Measurements from ENCODE around the gene TGFB2. TPM values are rescaled to one million over a fixed set of nuclear protein-coding genes. Genes with fewer than 3 reads are reported as not detected.

The TGFB2 gene
- polyA plus RNA-seq, 3 donors: 13.6 to 16.4 (median 15.1) TPM

DNA sequence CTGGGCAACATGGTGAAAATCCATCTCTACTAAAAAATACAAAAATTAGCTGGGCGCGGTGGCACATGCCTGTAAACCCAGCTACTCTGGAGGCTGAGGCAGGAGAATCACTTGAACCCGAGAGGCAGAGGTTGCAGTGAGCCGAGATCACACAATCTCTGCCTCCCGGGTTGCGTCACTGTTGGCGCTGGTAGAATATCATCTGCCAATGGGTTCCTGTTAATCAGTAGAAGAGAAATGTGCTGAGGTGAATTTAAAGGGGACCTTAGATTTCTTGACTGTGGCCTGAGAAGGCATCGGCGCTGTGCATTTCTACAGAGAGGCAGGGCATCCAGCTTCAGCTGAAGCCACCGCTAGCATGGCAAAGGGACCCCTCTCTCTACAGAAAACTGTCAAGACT is 68.0 kb downstream of the TGFB2 start:
- DNase-seq (ENCODE audit: low read depth in 3 of 3, low spot score in 2 of 3): no peak

GRCh38 chr1:218414060-218414728 is 69.1 kb downstream of the TGFB2 start:
- DNase-seq (ENCODE audit: low read depth in 3 of 3, low spot score in 2 of 3): no peak

DNA sequence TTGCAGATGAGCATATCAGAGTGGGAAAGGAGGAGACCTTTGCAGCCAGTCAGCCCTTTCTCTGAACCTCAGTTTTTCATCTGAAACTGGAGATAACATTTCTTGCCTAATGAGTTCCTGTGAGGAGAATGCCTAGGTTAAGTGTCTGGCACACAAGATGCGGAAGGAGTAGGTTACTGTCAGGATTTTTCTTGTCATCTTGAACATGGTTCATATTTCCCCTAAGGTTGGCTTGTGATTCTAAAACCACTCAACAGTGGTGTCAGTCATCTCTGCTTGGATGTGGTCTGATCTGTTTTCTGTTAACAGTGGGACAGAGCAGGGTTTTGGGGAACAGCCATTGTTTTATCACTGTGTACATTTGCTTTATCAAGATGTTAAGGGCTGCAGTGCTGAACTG is 70.6 kb downstream of the TGFB2 start:
- DNase-seq (ENCODE audit: low read depth in 3 of 3, low spot score in 2 of 3): no peak

DNA sequence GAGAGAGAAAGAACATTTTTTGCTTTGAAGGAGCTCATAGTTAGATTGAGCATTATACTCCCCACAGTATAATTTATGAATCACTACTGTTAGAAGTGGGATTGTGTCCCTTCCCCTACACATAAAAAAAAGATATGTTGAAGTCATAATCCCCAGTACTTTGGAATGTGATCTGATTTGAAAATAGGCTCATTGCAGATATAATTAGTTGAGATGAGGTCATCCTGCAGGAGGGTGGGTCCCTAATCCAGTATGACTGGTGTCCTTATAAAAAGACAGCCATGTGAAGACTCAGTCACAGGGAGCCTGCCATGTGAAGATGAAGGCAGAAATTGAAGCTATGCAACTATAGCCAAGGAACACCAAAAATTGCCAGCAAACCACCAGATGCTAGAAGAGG is 76.4 kb downstream of the TGFB2 start:
- DNase-seq (ENCODE audit: low read depth in 3 of 3, low spot score in 2 of 3): no peak

DNA sequence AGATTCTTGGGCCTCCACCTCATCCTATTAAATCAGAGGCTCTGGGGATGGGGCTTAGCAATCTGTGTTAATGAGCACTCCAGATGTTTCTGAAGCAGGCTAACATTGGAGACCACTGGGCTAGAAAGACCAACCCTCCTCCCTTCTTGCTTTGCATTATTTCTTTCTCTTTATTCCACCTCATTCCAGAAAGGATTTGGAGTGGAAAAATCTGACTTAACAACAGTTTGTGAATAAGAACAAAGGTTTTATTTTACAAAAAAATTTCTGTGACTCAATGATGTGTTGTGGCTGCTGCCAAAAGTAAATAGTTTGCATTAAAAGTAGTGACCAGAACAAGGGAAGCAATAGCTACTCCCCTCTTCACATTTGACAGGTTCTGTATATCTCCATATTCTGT is 79.4 kb downstream of the TGFB2 start:
- DNase-seq (ENCODE audit: low read depth in 3 of 3, low spot score in 2 of 3): no peak

DNA sequence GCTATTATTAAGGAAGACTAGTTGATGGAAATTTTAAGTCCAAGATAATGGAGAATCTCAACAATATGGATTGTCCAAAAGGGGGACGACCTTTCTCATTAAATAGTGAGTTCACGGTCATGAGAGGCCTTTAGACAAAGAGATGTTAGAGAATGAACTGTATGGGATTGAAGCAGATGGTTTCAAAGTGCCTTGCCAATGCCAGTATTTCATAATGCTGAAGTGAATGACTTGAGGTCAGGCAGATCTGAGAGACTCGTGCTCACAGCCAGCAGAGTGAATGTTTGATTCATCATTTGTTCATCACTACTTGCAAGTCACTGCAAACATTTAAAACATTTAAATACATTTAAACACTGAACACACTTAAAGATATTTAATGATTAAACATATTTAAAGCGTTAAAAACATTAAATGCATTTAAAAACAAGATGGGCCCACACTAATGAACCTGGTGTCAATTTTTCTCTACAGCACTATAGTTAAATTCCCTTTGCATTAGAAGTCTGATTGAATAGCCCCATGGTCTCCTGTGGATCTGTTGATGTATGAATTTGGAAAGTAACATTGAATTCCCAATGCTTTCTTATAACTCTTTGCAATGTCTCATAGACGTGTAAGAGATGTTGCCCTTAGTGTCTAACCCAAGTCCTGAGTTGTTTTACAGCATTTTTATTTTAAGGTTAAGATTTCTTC is 80.7 kb downstream of the TGFB2 start:
- no peak for DNase-seq (ENCODE audit: low read depth in 3 of 3, low spot score in 2 of 3)

GRCh38 chr1:218426343-218426657 is 81.2 kb downstream of the TGFB2 start:
- no peak for DNase-seq (ENCODE audit: low read depth in 3 of 3, low spot score in 2 of 3)

DNA sequence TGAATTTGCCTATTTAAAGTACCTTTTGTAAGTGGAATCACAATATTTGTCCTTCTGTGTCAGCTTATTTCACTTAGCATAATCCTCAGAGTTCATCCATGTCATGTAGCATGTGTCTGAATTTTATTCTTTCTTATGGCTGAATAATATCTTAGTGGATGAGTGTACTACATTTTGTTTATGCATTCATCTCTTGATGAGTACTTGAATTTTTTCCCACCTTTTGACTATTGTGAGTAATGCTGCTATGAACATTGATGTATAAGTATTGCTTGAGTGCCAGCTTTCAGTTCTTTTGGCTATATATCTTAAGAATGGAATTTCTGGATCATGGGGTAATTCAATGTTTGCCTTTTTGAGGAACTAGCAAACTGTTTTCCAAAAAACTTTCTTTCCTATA is 84.2 kb downstream of the TGFB2 start:
- DNase-seq (ENCODE audit: low read depth in 3 of 3, low spot score in 2 of 3): no peak

DNA sequence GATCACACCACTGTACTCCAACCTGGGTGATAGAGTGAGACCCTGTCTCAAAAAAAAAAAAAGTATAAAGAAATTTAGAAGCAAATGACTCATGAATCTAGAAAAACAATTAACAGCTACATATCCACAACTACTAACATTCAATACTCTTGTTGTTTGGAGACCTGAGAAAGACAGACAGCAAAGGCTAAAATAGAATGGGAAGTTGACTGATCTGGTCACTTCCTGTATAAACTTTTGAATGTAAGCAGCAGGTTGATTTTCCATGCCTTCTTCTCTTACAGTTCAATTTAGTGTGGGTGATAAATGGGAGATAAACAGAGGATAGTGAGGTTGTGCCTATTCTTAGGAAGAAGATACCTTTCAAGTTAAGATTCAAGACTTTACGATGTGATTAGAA is 85.2 kb downstream of the TGFB2 start:
- no peak for DNase-seq (ENCODE audit: low read depth in 3 of 3, low spot score in 2 of 3)

DNA sequence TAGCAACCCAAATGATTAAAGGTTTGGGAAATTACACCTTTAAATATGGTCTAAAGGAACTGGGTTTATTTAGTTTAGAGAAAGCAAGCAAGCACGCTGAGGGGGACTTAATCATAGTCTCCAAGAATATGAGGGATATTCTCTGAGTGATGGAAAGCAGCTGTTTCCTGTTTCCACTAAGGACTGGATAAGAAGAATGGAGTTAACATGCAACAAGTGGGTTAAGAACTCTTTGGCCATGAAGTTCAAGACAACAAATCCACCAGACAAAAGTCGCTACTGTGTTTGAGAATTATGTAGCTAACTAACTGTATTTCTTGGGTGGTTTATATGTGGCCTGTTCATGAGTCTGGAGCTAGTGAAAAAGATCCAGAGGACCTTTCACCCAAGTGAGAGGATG is 85.7 kb downstream of the TGFB2 start:
- no peak for DNase-seq (ENCODE audit: low read depth in 3 of 3, low spot score in 2 of 3)

DNA sequence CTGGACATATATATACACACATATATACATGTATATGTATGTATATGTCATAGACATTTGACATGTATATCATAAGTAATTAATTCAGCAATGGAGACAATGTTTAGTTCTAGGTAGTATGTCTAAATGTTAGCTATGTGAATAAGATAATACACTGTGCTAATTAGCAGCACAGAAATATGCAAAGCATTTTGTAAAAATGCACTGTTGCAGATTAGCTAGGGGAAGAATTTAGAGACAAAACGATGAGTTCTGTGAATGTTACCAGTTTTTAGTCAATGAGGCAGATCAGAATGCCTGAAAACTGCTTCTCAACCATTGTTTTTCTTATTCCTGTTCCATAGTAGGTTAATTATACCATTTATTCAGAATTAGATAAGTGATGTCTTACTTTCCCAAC is 86.3 kb downstream of the TGFB2 start:
- no peak for DNase-seq (ENCODE audit: low read depth in 3 of 3, low spot score in 2 of 3)

GRCh38 chr1:218433744-218434143 is 88.6 kb downstream of the TGFB2 start:
- DNase-seq (ENCODE audit: low read depth in 3 of 3, low spot score in 2 of 3): peak in 1 of 3 donors; percentile 14

GRCh38 chr1:218435528-218435927 is 90.4 kb downstream of the TGFB2 start:
- DNase-seq (ENCODE audit: low read depth in 3 of 3, low spot score in 2 of 3): no peak

GRCh38 chr1:218436346-218436745 is 91.2 kb downstream of the TGFB2 start:
- DNase-seq (ENCODE audit: low read depth in 3 of 3, low spot score in 2 of 3): no peak

GRCh38 chr1:218436997-218437396 is 91.9 kb downstream of the TGFB2 start:
- no peak for DNase-seq (ENCODE audit: low read depth in 3 of 3, low spot score in 2 of 3)

- no peak for DNase-seq (ENCODE audit: low read depth in 3 of 3, low spot score in 2 of 3)
Observed at GRCh38 chr1:218439541-218440295, 94.6 kb downstream of the TGFB2 start.

DNA sequence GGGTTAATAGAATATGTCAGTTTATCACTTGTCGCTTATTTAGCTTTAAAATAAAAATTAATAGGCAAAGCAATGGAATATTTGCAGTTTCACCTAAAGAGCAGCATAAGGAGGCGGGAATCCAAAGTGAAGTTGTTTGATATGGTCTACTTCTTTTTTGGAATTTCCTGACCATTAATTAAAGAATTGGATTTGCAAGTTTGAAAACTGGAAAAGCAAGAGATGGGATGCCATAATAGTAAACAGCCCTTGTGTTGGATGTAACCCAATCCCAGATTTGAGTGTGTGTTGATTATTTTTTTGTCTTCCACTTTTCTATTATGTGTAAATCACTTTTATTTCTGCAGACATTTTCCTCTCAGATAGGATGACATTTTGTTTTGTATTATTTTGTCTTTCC is 98.1 kb downstream of the TGFB2 start:
- no peak for DNase-seq (ENCODE audit: low read depth in 3 of 3, low spot score in 2 of 3)

DNA sequence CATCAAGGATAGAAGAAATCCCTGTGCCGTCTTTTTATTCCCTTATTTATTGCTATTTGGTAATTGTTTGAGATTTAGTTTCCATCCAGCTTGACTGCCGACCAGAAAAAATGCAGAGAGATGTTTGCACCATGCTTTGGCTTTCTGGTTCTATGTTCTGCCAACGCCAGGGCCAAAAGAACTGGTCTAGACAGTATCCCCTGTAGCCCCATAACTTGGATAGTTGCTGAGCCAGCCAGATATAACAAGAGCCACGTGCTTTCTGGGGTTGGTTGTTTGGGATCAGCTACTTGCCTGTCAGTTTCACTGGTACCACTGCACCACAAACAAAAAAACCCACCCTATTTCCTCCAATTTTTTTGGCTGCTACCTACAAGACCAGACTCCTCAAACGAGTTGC is 99.0 kb downstream of the TGFB2 start:
- DNase-seq (ENCODE audit: low read depth in 3 of 3, low spot score in 2 of 3): no peak

- no peak for DNase-seq (ENCODE audit: low read depth in 3 of 3, low spot score in 2 of 3)
Observed at GRCh38 chr1:218444588-218444987, 99.5 kb downstream of the TGFB2 start.

DNA sequence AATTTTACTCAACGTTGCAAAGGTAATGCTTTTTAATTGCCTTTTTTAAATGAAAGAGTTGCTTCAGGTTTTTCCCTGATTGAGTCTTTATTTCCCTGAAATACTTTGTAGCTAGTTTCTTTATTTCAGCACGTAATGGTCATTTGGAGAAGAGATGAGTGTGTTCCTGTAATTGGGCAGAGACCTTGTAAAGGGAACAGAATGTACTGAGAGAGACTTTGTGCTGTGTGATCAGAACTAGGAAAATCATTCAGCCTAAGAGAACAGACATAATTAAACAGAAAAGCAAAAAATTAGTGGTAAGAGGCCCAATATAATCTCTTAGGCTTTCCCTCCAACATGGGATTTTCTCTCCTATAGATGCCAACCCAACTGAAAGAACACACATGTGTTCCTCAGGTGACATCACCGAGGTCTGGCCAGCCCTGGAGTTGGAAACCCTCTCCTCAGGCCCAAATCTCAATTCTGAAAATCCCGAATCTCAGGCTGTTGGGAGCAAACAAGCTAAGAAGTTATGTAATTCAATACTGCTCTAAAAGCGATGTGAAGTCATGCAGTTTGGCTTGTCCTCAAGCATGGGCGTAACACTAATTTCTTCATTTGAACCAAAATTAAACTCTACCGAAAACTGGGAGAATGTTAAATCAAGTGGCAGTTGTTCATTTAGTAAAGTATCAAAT is 102.0 kb downstream of the TGFB2 start:
- no peak for DNase-seq (ENCODE audit: low read depth in 3 of 3, low spot score in 2 of 3)

- DNase-seq (ENCODE audit: low read depth in 3 of 3, low spot score in 2 of 3): no peak
Observed at GRCh38 chr1:218451415-218451814, 106.3 kb downstream of the TGFB2 start.

All from right renal cortex interstitium (tissue), 3 donors.